ENCODE data around the gene TUBAL3.
A peak's percentile ranks its signal among the peaks of the same experiment; 100 is the strongest.

TUBAL3 gene

DNA sequence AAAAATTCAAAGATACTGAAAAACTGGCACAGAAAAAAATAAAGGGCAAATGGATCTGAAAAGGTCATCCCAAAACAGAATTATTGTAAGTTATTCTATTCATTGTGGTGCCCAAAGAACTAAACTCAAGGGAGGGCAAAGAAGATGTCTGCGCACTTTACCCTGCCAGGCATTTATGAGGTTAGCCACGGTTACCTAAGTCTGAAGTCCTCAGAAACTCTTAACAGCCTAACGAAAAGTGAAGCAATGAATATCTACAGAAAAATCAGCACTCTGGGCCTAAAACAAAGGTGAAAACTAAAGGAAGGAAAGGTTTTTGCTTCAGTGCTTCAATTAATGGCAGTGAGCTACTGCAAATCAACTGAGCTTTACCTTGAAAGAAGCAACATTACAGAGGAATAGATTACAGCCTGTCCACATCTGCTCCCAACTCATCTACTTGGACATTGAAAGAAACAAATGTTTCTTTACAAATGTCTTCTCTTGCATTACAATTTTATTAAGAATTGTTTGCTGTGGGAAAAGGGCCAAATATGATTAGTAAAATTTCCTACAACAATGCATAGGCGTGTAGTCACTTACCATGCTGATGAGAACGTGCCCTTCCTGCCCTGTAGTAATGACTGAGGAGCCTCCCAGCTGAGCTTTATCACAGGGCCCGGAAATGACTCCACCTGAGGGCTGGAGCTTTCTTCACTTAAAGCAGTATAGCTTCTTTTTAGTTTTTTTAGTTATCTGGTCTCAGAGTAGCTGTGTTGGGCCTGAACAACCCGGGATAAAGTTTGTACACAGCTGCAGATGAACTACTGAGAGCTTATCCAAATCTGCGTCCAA is at the start of gene TUBAL3:
Gene TUBAL3 (minus strand): TSS at position 621 of the 834 bp plus-strand sequence. CDS start 36 bp downstream, at position 585.
- DNase-seq = no peak

DNA sequence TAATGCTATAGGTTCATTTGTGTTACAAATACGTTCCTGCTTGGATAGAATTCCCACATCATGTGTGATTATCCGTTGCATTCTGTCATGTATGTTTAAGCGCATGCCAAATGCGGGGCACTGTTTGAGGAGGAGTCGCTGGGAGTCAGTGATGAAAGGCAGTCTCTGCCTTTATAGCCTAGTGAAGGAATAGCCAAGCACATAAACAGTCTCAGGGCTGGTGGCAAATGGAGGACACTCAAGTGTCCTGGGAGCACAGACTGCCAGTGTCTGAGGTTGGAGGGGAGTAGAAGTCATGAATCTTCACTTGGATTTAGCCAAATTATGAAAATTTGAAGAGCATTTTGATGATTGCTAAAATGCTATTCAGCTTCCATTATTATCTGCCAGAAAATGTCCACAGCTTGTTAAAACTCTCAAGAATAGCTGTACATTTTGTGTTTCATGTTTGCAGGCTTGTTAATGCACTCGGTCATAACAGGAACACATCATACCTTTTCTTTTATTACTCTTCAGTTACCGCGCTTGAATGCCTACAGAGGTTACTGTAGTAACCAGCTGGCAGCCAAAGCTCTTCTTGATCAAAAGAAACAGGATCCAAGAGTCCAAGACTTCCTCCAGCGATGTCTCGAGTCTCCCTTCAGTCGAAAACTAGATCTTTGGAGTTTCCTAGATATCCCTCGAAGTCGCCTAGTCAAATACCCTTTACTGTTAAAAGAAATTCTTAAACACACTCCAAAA is 49.3 kb upstream of the TUBAL3 start:
- DNase-seq = no peak

DNA sequence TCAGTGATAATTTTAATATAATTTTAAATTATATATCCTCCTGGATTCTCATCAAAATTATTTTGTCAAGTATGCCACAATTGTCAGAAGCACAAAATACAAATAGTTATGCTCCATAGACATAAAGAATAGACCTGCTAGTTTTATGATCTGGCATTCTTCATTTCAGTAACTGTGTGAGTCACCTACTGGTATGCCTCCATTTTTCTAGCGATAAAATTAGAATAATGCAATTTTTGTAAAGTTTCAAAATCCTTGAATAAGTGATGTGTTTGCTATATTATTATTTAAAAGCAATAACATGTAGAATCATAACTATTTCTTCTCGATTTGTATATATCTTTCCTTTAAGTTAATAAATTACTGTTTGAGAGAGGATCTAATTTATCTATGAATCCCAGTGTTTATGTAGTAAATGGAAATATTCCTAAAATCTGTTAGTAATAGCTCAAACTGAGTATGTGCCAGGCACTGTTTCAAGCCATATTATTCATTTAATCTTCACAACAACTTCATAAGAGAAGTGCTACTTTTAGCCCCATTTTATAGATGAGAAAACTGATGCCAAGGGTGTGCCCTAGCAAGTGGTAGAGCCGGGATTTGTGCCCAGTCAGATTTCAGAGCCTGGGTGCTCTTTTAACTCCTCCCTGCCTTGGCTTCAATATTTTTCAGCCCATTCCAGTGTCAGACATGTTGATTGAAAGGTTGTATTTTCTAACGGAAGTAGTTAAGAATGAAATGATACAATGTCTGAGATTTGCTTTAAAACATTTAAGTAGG is 46.2 kb upstream of the TUBAL3 start:
- DNase-seq = peak; percentile 33

DNA sequence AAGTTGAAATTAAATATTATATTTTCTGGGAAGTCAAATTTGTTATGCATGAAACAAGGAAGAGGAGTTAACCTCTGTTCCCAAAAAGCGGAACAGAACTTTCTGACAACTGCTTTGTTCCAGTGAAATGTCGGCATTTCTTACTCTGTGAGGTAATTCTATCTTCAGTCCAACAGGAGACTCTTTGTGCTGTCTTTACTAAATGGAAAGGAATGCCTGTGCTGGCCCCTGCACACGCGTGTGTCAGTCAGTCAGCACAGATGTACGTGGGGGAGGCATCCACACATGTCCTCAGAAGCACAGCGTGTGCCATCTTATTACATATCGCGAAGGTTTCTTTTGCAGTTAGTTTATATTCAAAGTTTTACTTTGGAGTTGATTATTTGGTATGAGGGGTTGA is 45.2 kb upstream of the TUBAL3 start:
- peak; percentile 87 for DNase-seq

DNA sequence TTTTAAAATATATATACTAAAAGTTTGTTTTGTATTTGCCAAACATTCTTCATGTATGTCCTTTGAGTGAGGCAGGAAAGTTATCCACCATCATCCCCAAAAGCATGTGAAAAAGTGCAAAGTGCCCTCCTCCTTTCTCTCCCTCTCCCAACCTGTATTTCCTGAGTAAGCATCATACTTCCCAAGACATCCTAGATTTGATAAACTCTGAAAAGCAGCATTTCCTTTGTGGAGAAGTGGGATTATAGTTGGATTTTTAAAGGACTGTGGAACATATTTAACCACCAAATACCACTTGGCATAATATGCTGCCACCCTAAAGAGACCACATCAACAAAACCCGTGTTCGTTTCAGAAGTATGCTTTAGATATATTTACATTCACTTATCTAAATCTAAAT is 44.6 kb upstream of the TUBAL3 start:
- no peak for DNase-seq

DNA sequence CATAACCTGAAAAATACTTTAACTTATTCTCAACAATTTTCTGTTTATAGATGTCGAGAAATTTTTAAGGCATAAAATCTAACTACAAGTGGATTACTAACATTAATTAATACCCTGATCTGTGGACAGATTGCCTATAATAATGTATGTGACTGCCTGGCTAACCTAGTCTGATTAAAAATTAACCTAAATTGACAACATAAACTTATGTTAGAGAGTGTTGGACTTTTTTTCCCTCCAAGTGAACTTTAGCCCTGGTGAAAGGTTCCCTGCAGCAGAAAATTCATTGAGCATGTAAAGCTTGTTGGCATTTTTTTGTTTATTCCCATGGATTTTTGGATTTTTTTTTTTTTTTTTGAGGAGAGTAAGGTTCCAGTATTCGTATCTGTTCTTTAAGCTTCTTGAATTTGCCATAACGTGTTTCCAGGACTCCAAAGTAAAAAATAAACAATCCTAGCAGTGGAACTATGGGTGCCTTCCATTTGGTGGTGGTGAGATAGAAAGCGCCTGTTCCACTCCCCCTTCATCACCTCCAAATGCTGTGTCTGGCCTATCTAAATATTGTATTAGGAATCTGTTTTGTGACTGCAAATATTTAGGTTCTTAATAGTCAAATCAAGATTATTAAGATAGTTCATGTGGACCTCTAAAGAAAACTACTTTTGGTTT is 43.8 kb upstream of the TUBAL3 start:
- DNase-seq = no peak

DNA sequence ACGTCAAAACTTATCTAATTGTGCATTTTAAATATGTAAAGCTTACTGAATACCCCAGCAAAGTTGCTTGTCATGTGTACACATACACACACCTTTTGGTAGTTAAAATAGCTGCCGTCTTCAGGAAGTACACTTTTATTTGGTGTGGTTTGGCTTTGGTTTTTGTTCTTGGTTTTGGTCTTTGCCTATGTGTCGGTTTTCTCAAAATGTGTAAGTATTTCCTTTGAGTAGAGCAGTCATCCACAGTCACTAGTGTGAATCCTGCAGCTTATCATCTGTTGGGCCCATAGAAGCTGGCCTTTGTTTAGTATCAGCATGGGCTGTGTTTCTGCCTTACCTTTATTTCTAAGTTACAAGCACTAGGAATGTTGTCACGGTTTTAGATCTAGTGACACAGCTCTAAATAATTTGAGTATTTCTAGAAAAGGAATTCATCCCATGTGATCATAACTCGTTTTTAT is 43.0 kb upstream of the TUBAL3 start:
- peak; percentile 33 for DNase-seq

DNA sequence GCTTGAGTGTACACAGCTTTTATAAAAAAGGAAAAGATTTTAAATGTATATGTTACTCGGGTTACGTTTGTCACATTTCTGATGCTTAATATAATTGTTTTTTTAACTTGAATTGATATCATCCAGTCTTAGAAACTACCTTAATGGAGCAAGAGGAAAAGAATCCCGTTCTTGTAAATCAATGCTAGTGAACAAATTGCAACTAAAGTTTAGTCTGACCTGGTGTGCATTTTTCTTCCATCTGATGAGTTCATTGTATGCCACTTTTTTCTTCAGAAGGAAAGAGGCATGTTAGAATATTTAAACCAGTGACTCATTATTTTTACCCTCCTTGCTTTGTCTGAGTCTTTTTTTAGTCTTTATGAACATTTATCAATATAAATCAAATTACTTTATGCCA is 42.4 kb upstream of the TUBAL3 start:
- DNase-seq = peak; percentile 42

DNA sequence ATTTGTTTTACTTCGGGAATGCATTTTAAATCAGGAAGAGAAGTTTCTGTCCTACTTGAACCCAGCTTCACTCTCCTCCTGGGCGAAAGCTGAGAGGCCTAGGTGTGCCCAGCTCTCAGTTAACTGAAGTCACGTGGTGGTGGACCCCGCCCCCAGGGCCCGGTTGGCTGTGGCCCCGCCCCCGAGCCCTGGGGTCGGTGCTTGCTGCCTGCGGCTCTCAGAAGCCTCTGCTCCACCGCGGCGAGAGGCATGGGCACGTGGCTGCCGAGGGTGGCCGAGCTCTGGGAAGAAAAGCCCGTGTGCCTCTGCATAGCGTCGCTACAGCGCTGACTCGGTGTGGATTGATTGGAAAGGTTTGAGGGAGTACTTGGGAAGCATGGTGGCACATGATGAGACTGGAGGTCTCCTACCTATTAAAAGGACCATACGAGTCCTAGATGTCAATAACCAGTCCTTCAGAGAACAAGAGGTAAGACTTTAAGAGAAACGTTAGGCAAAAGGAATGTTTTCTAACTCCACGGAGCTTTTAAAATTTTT is 41.8 kb upstream of the TUBAL3 start:
- peak; percentile 88 for DNase-seq

DNA sequence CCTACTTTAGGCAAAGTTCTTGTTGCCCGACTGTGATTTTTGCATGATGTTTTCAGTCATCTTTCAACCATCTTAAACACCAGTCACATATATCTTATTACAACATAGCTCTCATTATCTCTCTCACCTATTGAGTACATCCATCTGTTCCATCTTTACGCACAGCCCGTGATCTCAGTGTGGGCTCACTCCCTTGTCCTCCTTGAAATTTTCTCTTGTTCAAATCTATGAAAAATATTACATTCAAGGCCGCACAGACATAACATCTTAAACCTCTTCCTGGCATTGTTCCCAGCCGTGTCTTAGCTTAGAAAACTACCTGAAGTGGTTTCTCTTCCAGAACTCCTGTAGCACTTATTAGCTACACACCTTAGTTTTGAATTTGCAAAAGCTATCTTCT is 40.4 kb upstream of the TUBAL3 start:
- no peak for DNase-seq

DNA sequence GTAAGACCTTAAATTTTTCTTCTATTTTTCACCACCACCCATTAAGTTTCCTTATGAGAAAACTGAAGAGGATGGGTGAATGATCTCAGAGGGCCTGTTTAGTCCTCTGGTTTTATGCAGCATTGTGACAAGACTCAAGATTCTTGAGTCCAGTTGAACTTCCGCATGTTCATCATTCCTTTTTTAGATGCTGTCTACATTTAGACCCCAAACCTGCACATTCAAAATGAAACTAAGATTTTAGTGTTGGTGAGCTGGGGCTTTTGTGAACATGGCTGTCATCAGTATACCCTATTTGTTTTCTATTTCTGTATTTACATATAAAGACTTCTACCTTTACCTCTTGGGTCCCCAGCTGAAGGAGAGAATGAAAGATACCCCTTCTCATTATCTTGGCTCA is 38.8 kb upstream of the TUBAL3 start:
- DNase-seq = no peak

DNA sequence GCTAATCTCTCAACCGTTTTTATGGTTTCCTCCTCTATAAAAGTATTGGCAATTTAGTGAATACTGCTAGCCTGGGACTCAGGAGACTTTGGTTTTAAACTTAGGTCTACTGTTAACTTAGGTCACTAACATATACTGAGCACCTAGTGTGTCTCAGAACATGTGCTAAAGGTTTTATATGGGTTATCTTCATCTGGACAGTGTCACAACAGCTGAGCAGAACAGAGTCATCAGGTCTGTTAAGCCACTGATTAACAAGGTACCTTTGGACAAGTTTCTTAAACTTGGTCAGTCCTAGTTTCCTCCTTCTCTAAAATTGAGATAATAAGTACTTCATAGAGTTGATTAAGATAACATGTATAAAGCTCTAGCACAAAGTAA is 38.4 kb upstream of the TUBAL3 start:
- no peak for DNase-seq

DNA sequence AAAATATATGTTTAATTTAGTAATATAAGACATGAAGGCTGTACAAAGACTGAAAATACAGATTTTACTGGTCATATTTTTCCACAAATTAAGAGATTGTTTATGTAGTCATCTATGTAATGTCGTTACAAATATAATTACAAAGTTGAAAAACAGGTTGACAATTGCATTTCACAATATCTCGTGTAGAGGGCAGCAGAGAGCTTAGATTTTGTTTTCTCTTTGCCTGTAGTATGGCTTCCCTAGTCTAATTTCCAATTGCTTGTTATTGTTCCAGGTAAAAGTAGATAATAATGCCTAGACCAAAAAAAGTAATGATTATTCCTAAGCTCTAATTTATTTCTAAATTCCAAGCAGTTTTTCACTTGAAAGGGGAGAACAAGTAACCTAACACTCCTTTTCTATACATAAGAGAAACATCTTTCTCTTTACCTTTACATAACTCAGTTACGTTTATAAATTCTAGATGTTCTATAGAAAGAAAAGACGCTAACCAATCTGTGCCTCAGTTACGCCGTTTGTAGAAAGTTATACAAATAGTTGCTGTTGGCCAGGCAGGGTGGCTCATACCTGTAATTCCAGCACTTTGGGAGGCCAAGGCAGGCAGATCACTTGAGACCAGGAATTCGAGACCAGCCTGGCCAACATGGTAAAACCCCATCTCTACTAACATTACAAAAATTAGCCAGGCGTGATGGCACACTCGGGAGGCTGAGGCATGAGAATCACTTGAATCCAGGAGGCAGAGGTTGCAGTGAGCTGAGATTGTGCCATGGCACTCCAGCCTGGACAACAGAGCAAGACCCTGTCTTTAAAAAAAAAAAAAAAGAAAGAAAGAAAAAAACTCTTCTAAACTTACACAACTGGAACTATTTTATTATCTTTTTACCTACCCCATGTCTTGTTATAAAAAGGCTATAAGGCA is 37.7 kb upstream of the TUBAL3 start:
- DNase-seq = peak; percentile 33

DNA sequence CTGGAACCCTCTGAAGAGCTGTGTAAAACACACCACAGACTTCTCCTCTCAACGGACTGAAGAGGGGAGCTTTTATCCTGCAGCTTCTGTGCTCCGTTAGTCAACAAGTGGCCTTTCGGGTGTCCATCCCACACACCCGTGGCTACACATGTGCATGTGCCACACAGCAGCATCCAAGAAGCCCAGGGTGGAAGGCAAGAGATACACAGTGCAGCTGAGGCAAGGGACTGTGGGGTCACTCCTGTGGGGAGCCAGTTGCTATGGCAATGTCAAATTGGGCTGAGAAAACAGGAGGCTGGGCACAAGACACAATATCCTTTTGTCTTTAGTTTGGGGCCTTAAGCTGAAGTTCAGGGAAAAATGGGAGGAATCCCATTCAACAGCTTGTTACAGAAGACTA is 36.5 kb upstream of the TUBAL3 start:
- DNase-seq = no peak

DNA sequence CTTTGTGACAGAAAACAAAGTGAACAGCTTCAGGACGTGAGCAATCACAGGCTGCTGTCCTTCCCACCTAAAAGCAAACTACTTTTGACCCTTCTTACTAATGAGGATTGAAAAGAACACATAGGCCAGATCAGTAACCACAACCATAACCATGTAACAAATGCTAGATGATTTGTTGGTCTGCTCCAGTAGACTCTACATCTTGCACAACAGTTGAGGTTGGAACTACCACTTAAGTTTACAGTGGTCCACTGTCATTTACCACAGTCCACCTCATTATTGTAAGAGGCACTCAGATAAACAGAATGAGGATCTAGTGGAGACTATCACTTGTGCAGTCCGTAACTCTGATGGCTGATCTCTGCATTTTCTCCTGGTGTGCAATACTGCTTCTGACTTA is 35.6 kb upstream of the TUBAL3 start:
- DNase-seq = no peak

DNA sequence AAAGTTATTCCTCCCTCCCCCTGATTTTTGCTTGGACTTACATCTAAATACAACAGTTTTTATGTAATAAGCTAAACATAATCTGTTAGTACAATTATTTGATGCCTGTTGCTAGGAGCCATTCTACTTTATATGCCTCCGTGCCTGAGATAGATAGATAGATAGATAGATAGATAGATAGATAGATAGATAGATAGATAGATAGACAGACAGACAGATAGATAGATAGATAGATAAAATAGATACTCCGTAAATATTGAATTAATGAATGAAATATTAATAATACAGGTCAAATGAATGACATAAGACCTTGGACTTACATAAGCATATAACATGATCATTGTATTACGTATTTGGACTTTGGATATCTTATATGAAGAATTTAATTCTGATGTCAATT is 30.7 kb upstream of the TUBAL3 start:
- DNase-seq = no peak

DNA sequence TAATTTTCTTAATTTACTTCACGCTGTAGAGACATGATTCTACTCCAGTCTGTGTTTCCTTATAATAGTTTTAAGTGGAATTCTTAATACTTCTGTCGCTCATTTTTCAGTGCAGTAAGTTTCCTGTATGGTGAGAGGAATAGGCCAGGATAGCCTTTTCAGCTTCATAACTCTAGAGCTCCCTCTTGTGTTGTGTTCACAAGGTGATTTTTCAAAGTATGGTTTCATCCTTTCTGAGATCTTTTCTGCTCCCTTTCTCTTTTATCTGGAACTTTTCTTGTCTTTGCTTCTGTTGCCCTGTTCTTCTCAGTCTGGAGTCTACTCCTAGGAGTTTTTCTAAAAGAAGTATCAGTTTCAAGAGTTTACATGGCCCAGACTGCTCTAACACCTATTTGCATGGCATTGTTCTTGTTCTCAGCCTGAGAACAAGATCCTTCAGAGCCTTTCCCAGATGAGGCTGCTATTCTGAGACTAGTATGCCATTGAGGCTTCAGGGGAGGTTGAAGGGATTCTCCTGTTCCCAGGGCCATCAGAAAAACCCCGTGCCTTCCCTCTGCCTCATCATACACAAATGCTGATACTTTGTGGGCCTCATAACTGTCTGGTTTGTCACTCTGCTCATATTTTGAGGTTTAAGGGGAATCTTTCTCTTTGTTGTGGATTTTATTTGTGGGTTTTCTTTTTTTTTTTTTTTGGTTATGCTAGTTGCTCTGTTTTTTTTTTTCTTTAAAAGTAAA is 29.6 kb upstream of the TUBAL3 start:
- peak; percentile 91 for DNase-seq

DNA sequence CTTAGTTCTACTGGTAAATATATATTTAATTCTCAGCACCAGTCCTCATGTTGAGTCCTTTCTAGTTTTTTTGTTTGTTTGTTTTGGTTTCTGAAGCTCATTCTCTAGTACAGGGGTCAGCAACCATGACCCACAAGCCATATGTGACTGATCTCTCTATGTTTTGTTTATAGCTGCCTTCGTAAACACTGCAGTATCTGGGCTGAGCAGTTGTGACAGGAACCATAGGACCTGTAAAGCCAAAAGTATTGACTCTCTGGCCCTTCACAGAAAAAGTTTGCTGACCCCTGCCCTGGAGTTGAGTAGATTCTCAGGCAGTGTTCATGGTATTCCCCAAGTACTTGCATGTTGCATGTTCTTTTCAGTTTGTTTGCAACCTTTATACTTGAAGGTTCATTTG is 28.6 kb upstream of the TUBAL3 start:
- DNase-seq = no peak

DNA sequence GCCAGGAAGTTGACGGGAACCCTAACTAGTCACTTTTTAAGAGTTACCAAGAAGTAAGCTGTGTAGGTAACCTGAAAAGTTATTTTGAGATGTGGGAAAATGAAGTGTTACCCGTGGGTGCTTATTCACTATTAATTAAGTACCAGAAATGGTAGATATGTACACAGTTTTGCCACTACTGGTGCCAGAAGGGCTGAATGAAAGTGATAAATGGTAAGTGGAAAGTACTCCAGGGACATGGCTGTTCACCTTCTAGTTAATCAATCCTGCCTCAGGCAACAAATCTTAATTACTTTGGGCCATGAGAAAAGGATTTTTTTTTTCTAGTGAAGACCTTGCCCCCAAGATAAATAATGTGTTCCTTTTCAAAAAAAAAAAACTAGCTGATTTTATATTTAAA is 23.5 kb upstream of the TUBAL3 start:
- no peak for DNase-seq

DNA sequence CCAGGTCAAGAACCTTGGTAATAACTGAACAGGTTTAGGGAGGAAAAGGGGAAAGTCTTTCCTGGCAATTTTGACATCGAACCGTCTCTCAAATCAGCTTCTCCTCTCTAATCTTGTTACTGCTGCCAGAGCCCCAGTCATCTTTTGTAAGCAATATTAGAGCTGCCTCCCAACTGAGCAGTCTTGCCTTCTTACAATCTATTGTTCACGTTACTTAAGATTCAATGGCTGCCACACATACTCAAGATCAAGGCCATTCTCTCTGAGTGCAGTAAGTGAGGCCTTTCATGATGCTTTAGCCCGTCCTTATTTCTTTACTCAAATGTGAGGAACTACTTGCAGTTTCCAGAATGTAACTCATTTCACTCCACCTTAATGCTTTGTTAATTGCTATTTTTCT is 20.1 kb upstream of the TUBAL3 start:
- no peak for DNase-seq

DNA sequence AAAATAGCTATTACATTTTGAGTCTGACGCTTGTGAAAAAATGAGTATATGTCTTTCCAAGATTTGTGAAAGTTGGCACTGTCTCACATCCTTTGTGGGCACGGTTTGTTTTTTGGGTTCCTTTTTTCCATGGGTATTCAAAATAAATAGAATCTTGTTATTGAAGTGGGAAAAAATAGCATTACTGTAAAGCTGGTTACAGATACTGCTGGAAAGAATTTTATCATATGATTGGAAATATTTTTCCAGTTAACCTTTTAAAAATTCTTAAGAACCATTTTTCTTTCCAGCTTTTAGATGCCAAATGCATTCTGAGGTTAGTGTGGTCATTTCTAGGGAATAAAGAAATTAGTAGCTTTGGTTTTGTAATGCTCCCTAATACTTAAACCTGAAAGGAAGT is 19.1 kb upstream of the TUBAL3 start:
- DNase-seq = peak; percentile 22

All from fibroblast of skin of right biceps (primary cell).